B cell (primary cell): ENCODE data around the gene NDUFV3.

Experiments
- CTCF ChIP-seq: fragments of 200-600 bp; IDR thresholded peaks from one replicate; pipeline ENCODE4 v1.8.0; 2022; ENCODE audit warnings: antibody characterized with exemption, mild to moderate bottlenecking
- EZH2 ChIP-seq: IDR thresholded peaks from 2 replicates; pipeline ENCODE4 v1.6.1; 2012; ENCODE audit warnings: borderline replicate concordance, low read depth, mild to moderate bottlenecking, moderate library complexity, low read length; ENCODE audit not compliant: insufficient read depth, poor library complexity, severe bottlenecking

DNA sequence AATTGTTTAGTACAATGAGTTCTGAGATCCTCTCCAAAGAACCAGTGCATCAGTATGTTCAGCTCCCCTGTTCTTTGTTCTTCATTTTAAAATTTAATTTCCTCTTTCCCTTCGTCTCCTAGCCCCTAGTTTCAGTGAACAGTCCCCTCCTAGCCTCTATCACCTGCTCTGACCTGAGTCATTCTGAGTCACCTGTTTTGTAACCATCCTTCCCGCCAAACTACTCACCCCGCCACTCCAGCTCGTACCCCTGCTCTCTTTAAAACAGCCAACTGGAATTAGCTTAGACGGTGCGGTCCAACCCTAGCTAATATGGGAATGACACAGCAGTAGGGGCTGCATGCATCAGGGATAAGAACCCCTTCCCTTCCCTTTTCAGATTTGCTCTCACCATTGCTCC, 49.1 kb downstream of the NDUFV3 start:
- TF ChIP-seq CTCF (no peak), EZH2 (no peak)
